Hepatocyte (in vitro differentiated cells): ENCODE results near the gene TCFL5. TPM values are rescaled to one million over a fixed set of nuclear protein-coding genes. Genes with fewer than 3 reads are reported as not detected.

Experiments
- DNase-seq: peaks from one replicate; pipeline ENCODE4 v3.0.0-alpha.2; 2016; ENCODE audit warnings: low spot score
- H2AFZ ChIP-seq: fragments of 200-600 bp; sonication (generic); 2 replicates; pipeline ENCODE4 v1.6.0; 2016; ENCODE audit warnings: antibody characterized with exemption, mild to moderate bottlenecking
- H3K27ac ChIP-seq: fragments of 200-600 bp; sonication (generic); 2 replicates; pipeline ENCODE4 v1.5.1; 2016; ENCODE audit warnings: mild to moderate bottlenecking
- H3K27me3 ChIP-seq: fragments of 200-600 bp; sonication (generic); 2 replicates; pipeline ENCODE4 v1.6.1; 2016
- H3K36me3 ChIP-seq: fragments of 200-600 bp; sonication (generic); replicated peaks from 2 replicates; pipeline ENCODE4 v1.5.1; 2016; ENCODE audit warnings: low read depth; ENCODE audit not compliant: insufficient read depth
- H3K4me1 ChIP-seq: fragments of 200-600 bp; sonication (generic); 2 replicates; pipeline ENCODE4 v1.5.1; 2016; ENCODE audit warnings: mild to moderate bottlenecking, moderate library complexity; ENCODE audit not compliant: insufficient read depth
- H3K4me2 ChIP-seq: fragments of 200-600 bp; sonication (generic); 2 replicates; pipeline ENCODE4 v1.6.0; 2016
- H3K4me3 ChIP-seq: fragments of 200-600 bp; sonication (generic); 2 replicates; pipeline ENCODE4 v1.5.1; 2016; ENCODE audit warnings: mild to moderate bottlenecking
- H3K79me2 ChIP-seq: fragments of 200-600 bp; sonication (generic); 2 replicates; pipeline ENCODE4 v1.6.0; 2017; ENCODE audit warnings: mild to moderate bottlenecking
- H3K9me2 ChIP-seq: fragments of 200-600 bp; sonication (generic); replicated peaks from 2 replicates; pipeline ENCODE4 v1.6.0; 2017; ENCODE audit warnings: mild to moderate bottlenecking; ENCODE audit not compliant: insufficient read depth
- H3K9me3 ChIP-seq: fragments of 200-600 bp; sonication (generic); 2 replicates; pipeline ENCODE4 v1.5.1; 2016; ENCODE audit warnings: low read depth, mild to moderate bottlenecking
- H4K20me1 ChIP-seq: fragments of 200-600 bp; sonication (generic); 2 replicates; pipeline ENCODE4 v1.6.0; 2016; ENCODE audit warnings: mild to moderate bottlenecking; ENCODE audit not compliant: insufficient read depth, poor library complexity, severe bottlenecking
- EZH2 ChIP-seq: fragments of 200-600 bp; sonication (generic); IDR thresholded peaks from 2 replicates; pipeline ENCODE4 v1.6.1; 2016; ENCODE audit warnings: antibody characterized with exemption, mild to moderate bottlenecking, borderline replicate concordance
- EZH2phosphoT487 ChIP-seq: fragments of 200-600 bp; sonication (generic); IDR thresholded peaks from one replicate; pipeline ENCODE4 v1.6.1; 2018; ENCODE audit warnings: antibody characterized with exemption, mild to moderate bottlenecking, low read depth, moderate library complexity; ENCODE audit not compliant: unreplicated experiment, severe bottlenecking
- WGBS: methylation state at CpG from one replicate; pipeline ENCODE4 v1.1.6; 2016; ENCODE audit warnings: low lambda C conversion rate; ENCODE audit errors: missing lambda C conversion rate; 5-methylcytosine and 5-hydroxymethylcytosine counted together
- polyA plus RNA-seq: library from polyadenylated mRNA; unstranded; fragments of >200 nt; fragmentation: Nextera tagmentation; extraction: Ambion mirVana; gene quantifications from 2 replicates; pipeline ENCODE4 v1.2.1, GENCODE V29; 2016
- total RNA-seq: library from RNA; depleted of rRNA; stranded (reverse); fragments of >200 nt; gene quantifications from 2 replicates; pipeline ENCODE4 v1.2.3, GENCODE V29; 2014
- TF ChIP-seq, protein P1 (sequence below): fragments of 200-600 bp; sonication (generic); IDR thresholded peaks from 2 replicates; pipeline ENCODE4 v1.5.1; 2016; ENCODE audit warnings: antibody characterized with exemption, mild to moderate bottlenecking; ENCODE audit not compliant: poor library complexity

The TCFL5 gene
- total and polyA plus RNA-seq, 2 experiments from 2014 or later: 8.5 to 9.5 TPM

DNA sequence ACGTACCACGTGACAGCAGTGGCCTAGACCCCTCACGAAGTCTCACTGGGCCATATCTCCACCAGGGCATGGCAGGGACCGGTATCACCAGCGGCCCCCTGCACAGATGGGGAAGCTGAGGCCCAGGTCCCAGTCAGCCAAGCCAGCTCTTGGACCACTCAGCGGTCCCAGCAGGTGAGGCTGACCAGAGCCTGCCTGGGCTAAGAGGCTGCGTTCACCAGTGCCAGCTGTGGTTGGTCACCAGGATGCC is 67.9 kb downstream of the TCFL5 start:
- H3K27ac ChIP-seq: peak overlapping the region; percentile 45
- no peak overlapping the region for H3K4me3 ChIP-seq
- DNase-seq: no peak
- no peaks in the 10 kb centered on the region for H3K9me2 ChIP-seq
- WGBS: 70% methylated on average over 7 of the region's 7 CpGs
- H3K36me3 ChIP-seq: no peaks in the 10 kb centered on the region
- no peak overlapping the region for H2AFZ ChIP-seq
- H3K4me1 ChIP-seq: peaks cover 20% of the 10 kb centered on the region
- no peaks in the 10 kb centered on the region for H3K9me3 ChIP-seq
- H3K27me3 ChIP-seq: no peaks in the 10 kb centered on the region
- no peaks in the 10 kb centered on the region for H4K20me1 ChIP-seq
- H3K4me2 ChIP-seq: peak overlapping the region; percentile 68
- peaks cover 5% of the 10 kb centered on the region for H3K79me2 ChIP-seq
- TF ChIP-seq EZH2phosphoT487: no peak
- TF ChIP-seq EZH2: no peak
- TF ChIP-seq, protein P1, sequence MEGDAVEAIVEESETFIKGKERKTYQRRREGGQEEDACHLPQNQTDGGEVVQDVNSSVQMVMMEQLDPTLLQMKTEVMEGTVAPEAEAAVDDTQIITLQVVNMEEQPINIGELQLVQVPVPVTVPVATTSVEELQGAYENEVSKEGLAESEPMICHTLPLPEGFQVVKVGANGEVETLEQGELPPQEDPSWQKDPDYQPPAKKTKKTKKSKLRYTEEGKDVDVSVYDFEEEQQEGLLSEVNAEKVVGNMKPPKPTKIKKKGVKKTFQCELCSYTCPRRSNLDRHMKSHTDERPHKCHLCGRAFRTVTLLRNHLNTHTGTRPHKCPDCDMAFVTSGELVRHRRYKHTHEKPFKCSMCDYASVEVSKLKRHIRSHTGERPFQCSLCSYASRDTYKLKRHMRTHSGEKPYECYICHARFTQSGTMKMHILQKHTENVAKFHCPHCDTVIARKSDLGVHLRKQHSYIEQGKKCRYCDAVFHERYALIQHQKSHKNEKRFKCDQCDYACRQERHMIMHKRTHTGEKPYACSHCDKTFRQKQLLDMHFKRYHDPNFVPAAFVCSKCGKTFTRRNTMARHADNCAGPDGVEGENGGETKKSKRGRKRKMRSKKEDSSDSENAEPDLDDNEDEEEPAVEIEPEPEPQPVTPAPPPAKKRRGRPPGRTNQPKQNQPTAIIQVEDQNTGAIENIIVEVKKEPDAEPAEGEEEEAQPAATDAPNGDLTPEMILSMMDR: no peak

DNA sequence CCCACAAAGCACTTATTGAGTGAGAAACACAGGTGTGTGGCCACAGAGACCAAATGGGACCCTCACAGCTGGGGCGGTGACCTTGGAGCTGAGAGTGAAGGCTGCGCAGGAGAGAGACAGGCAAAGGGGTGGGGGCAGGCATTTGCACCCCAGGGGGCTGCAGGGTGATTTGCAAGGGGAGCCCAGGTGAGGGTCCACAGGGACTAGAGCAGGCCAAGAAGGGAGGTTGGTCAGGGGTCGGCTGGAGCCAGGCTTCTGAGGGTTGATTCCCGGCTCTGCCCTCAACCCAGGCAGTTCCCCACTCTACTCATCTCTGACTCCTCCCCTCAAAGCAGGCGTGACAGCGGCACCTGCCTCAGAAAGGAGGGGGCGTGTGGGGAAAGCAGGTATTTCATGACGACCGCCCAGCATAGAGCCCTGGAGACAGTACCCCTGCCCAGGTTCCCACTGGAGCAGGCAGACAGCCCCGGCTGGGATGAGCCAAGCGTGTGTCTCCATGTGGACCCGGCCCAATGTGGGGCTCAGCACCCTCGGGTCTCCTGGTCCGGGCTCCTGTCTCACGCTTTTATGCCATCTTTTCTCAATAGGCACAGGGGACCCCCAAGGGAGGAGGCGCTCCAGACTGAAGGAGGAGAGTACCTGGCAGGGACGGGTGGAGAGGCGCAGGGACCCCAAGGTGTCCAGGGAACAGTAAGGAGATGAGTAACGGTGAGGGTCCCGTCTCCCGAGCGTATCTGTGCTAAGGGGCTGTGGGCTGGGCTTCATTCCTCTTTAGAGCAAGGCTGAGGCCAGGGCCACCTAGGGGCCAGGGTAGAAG is 68.5 kb downstream of the TCFL5 start:
- no peak overlapping the region for H3K4me2 ChIP-seq
- H3K4me1 ChIP-seq: peaks cover 20% of the 10 kb centered on the region
- no peaks in the 10 kb centered on the region for H3K9me3 ChIP-seq
- no peak overlapping the region for H3K4me3 ChIP-seq
- H2AFZ ChIP-seq: no peak overlapping the region
- no peaks in the 10 kb centered on the region for H3K36me3 ChIP-seq
- H3K9me2 ChIP-seq: no peaks in the 10 kb centered on the region
- peaks cover 5% of the 10 kb centered on the region for H3K79me2 ChIP-seq
- WGBS: 89% methylated on average over 22 of the region's 22 CpGs
- no peak overlapping the region for H3K27ac ChIP-seq
- no peak for TF ChIP-seq EZH2phosphoT487
- TF ChIP-seq, protein P1: no peak
- no peak for TF ChIP-seq EZH2
- DNase-seq: no peak
- H3K27me3 ChIP-seq: no peaks in the 10 kb centered on the region
- H4K20me1 ChIP-seq: no peaks in the 10 kb centered on the region

DNA sequence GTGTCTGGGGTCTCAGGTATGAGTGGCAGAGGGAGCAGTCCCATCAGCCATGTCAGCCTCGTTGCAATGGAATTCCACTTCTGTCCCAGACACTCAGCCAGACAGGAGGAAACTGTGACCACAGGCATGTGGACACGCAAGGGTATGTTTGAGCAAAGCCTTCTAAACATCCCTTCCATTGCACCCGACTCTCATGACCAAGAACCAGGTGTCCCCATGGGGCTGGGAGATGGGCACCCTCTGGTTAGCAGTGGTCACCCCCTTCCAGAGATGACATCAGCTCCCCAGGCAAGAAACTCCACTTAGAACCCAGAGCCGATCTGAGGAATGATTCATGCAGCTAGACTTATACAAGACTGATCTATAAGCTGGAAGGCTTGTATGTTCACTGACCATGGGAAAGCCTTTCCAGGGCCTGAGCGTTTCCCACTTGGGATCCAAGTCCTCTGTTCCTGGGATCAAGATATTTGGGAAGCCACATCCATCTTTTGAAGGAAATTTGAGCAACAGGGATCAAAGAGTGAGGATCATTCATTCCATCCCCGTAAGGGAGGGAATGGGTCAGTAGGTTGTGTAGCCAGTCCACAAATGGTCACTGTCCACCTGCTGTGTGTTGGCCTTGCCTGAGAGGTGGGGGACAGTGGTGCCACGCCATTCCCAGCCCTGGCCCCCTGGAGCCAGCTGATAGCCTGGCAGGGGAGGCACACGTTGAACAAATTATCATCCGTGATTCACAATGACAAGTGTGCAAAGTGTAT is 69.3 kb downstream of the TCFL5 start:
- Histone ChIP-seq H3K9me2 (no peaks in the 10 kb centered on the region), H4K20me1 (no peaks in the 10 kb centered on the region), H3K4me2 (no peak overlapping the region), H3K4me1 (peaks cover 12% of the 10 kb centered on the region), H3K36me3 (no peaks in the 10 kb centered on the region), H3K27ac (no peak overlapping the region), H2AFZ (no peak overlapping the region), H3K27me3 (no peaks in the 10 kb centered on the region), H3K9me3 (no peaks in the 10 kb centered on the region), H3K79me2 (peaks cover 2% of the 10 kb centered on the region), H3K4me3 (no peak overlapping the region)
- 81% methylated on average over 9 of the region's 9 CpGs for WGBS
- TF ChIP-seq EZH2phosphoT487: no peak
- TF ChIP-seq, protein P1: no peak
- TF ChIP-seq EZH2: no peak
- no peak for DNase-seq
